Right lung (tissue), 5 donors: ENCODE results near the gene CHRNA4. TPM values are rescaled to one million over a fixed set of nuclear protein-coding genes. Genes with fewer than 3 reads are reported as not detected.
"Not testable (repeated sequence)": the region's sequence is repeated elsewhere in the genome, so short reads cannot be mapped to it uniquely, and the experiment has no call there.

Source experiments
- DNase-seq, 2 donors: peaks; one replicate each; pipeline ENCODE4 v3.0.0-alpha.2; 2013
- polyA plus RNA-seq, 5 donors: library from polyadenylated mRNA; unstranded; fragments of 120-200 nt; gene quantifications; one replicate each; pipeline versions ENCODE4 v1.2.1 to v1.2.3, GENCODE V29; 2013; ENCODE audit warnings: inconsistent platforms in 1 of 5, low replicate concordance in 1 of 5; ENCODE audit not compliant: insufficient read length in 5 of 5, insufficient read depth in 1 of 5

CHRNA4 gene
- polyA plus RNA-seq, 5 donors = 0.24 to 2.5 (median 0.69) TPM

- no peak for DNase-seq
Measured at GRCh38 chr20:63350597-63351325, 10.4 kb downstream of the CHRNA4 start.

GRCh38 chr20:63350196-63350595, 11.0 kb downstream of the CHRNA4 start:
- no peak for DNase-seq

GRCh38 chr20:63349516-63349895, 11.6 kb downstream of the CHRNA4 start:
- no peak for DNase-seq

GRCh38 chr20:63348828-63349515, 12.2 kb downstream of the CHRNA4 start:
- no peak for DNase-seq

GRCh38 chr20:63347950-63348827, 13.0 kb downstream of the CHRNA4 start:
- DNase-seq = no peak

- DNase-seq = no peak
Measured at GRCh38 chr20:63347081-63347741, 13.9 kb downstream of the CHRNA4 start.

GRCh38 chr20:63346131-63347080, 14.7 kb downstream of the CHRNA4 start:
- DNase-seq = no peak

GRCh38 chr20:63345328-63346100, 15.6 kb downstream of the CHRNA4 start:
- peak; percentile 53 to 63 for DNase-seq

- peak; percentile 40 to 51 for DNase-seq
Measured at GRCh38 chr20:63344616-63345327, 16.4 kb downstream of the CHRNA4 start.

GRCh38 chr20:63343460-63344445, 17.4 kb downstream of the CHRNA4 start:
- DNase-seq = no peak

- DNase-seq = no peak
Measured at GRCh38 chr20:63342561-63343459, 18.3 kb downstream of the CHRNA4 start.

- DNase-seq = not testable (repeated sequence)
Measured at GRCh38 chr20:63340158-63340688, 20.9 kb downstream of the CHRNA4 start.

- DNase-seq = not testable (repeated sequence)
Measured at GRCh38 chr20:63339154-63340094, 21.7 kb downstream of the CHRNA4 start.

GRCh38 chr20:63337786-63338420, 23.2 kb downstream of the CHRNA4 start:
- DNase-seq = no peak
